ENCODE results near the gene ORMDL1.

GRCh38 chr2:189802396-189802912, 18.3 kb upstream of the ORMDL1 start:
- TF ChIP-seq CTCF (IDR thresholded peaks at IDR 0.05): no peak
- TF ChIP-seq ZFX (IDR thresholded peaks at IDR 0.05; ENCODE audit: borderline replicate concordance): no peak

Measured in 22Rv1 (cell line).